Mesendoderm (in vitro differentiated cells): ENCODE results near the gene NCOA6.

Experiments used
- DNase-seq: peaks from one replicate; pipeline ENCODE4 v3.0.0; 2013
- H2AK5ac ChIP-seq: 2 replicates; pipeline ENCODE4 v1.6.1; 2013; ENCODE audit warnings: low read length, inconsistent platforms
- H2BK120ac ChIP-seq: 2 replicates; pipeline ENCODE4 v1.6.1; 2013; ENCODE audit warnings: low read depth, mild to moderate bottlenecking, low read length, moderate library complexity, mixed read lengths
- H2BK15ac ChIP-seq: replicated peaks from 2 replicates; pipeline ENCODE4 v1.6.1; 2013; ENCODE audit warnings: low read depth, mild to moderate bottlenecking, moderate library complexity
- H2BK5ac ChIP-seq: 2 replicates; pipeline ENCODE4 v1.6.1; 2013; ENCODE audit warnings: low read length, inconsistent platforms
- H3K18ac ChIP-seq: 2 replicates; pipeline ENCODE4 v1.6.1; 2013; ENCODE audit warnings: mild to moderate bottlenecking, low read length, mixed read lengths
- H3K23ac ChIP-seq: one replicate; pipeline ENCODE4 v1.6.1; 2013; ENCODE audit warnings: low read length
- H3K27ac ChIP-seq: 2 replicates; pipeline ENCODE4 v1.5.1; 2013; ENCODE audit warnings: low read depth, mild to moderate bottlenecking, inconsistent platforms, low read length, moderate library complexity
- H3K27me3 ChIP-seq: 2 replicates; pipeline ENCODE4 v1.6.1; 2013; ENCODE audit warnings: low read length, control low read depth, mild to moderate bottlenecking, inconsistent platforms; ENCODE audit not compliant: insufficient read depth, poor library complexity
- H3K36me3 ChIP-seq: 2 replicates; pipeline ENCODE4 v1.6.1; 2013; ENCODE audit warnings: low read length, inconsistent platforms; ENCODE audit not compliant: control insufficient read depth, insufficient read depth
- H3K4ac ChIP-seq: one replicate; pipeline ENCODE4 v1.6.1; 2013; ENCODE audit warnings: low read depth, mild to moderate bottlenecking, low read length, moderate library complexity
- H3K4me1 ChIP-seq: 2 replicates; pipeline ENCODE4 v1.6.1; 2013; ENCODE audit warnings: low read depth, low read length, inconsistent platforms; ENCODE audit not compliant: control insufficient read depth
- H3K4me2 ChIP-seq: 2 replicates; pipeline ENCODE4 v1.6.1; 2013; ENCODE audit warnings: low read length
- H3K4me3 ChIP-seq: 2 replicates; pipeline ENCODE4 v1.5.1; 2013; ENCODE audit warnings: mild to moderate bottlenecking, low read length
- H3K56ac ChIP-seq: one replicate; pipeline ENCODE4 v1.6.1; 2013; ENCODE audit warnings: low read length
- H3K79me1 ChIP-seq: 2 replicates; pipeline ENCODE4 v1.6.1; 2013; ENCODE audit warnings: low read length, inconsistent platforms
- H3K79me2 ChIP-seq: 2 replicates; pipeline ENCODE4 v1.6.1; 2013; ENCODE audit warnings: mild to moderate bottlenecking, low read length; ENCODE audit not compliant: control insufficient read depth, insufficient read depth
- H3K9ac ChIP-seq: 2 replicates; pipeline ENCODE4 v1.6.1; 2013; ENCODE audit warnings: low read length, inconsistent platforms
- H4K5ac ChIP-seq: one replicate; pipeline ENCODE4 v1.6.1; 2013; ENCODE audit warnings: low read length
- H4K8ac ChIP-seq: one replicate; pipeline ENCODE4 v1.6.1; 2013; ENCODE audit warnings: low read depth, mild to moderate bottlenecking, control low read depth, low read length, moderate library complexity
- WGBS: extraction: QIAGEN DNeasy Blood & Tissue Kit; methylation state at CpG from one replicate; pipeline ENCODE4 v1.1.7; 2013; ENCODE audit warnings: low lambda C conversion rate, missing lambda C conversion rate; ENCODE audit not compliant: insufficient coverage; ENCODE audit errors: extremely low coverage; 5-methylcytosine and 5-hydroxymethylcytosine counted together

The NCOA6 gene

DNA sequence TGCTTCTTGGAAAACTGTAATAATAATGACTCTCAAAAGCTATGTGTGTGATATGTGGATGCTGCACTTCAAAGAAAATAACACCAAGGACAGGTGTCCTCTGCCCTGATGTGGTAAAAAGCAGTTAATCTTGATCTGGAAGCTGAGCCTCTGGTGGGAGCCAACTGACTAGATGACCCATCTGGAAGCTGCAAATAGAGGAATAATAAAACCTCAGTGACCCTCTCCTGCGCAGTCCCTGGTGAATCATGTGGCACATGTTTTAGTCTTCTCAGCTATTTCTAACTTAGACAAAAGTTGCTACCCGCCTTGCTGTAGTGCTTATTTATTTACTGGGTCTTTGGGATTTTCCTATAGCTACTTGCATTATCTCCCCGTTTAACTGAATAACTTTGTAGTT lies 74.0 kb downstream of the NCOA6 start:
- no peaks in the 10 kb centered on the region for H3K36me3 ChIP-seq
- no peak overlapping the region for H3K18ac ChIP-seq
- no peak overlapping the region for H2BK5ac ChIP-seq
- no peak overlapping the region for H3K4ac ChIP-seq
- WGBS = no CpG with 5 or more reads among the region's 3 CpGs
- H3K4me3 ChIP-seq = no peak overlapping the region
- no peak overlapping the region for H3K27ac ChIP-seq
- H3K79me1 ChIP-seq = no peaks in the 10 kb centered on the region
- no peak overlapping the region for H2BK15ac ChIP-seq
- no peak overlapping the region for H2AK5ac ChIP-seq
- H3K23ac ChIP-seq = no peak overlapping the region
- H3K9ac ChIP-seq = no peak overlapping the region
- no peak overlapping the region for H4K8ac ChIP-seq
- no peaks in the 10 kb centered on the region for H3K4me1 ChIP-seq
- H4K5ac ChIP-seq = no peak overlapping the region
- DNase-seq = no peak
- H3K27me3 ChIP-seq = no peaks in the 10 kb centered on the region
- no peak overlapping the region for H3K56ac ChIP-seq
- H3K79me2 ChIP-seq = no peaks in the 10 kb centered on the region
- no peak overlapping the region for H2BK120ac ChIP-seq
- H3K4me2 ChIP-seq = no peak overlapping the region

DNA sequence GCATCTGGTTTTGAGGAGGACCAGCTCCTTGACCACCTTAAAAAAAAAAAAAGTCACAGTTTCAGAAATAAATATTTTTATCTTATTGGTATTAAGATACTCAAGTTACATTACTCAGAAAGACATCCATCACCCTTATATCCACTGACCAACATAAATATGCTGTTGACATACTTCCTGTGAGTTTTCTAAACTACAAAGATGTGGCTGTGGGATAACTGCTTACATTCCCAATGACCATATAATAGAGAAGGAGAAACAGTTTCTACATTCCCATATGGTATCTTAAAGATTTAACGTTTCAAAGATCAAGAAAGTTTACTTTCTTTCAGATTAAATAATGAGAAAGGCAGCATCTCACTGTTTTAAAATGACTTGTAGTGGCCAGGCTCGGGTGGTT lies 75.0 kb downstream of the NCOA6 start:
- H3K79me2 ChIP-seq = no peaks in the 10 kb centered on the region
- no peak overlapping the region for H3K4me3 ChIP-seq
- H2BK120ac ChIP-seq = no peak overlapping the region
- H3K4me1 ChIP-seq = no peaks in the 10 kb centered on the region
- no peak overlapping the region for H2BK15ac ChIP-seq
- H3K56ac ChIP-seq = no peak overlapping the region
- no peak overlapping the region for H4K8ac ChIP-seq
- no peak overlapping the region for H3K4ac ChIP-seq
- H3K36me3 ChIP-seq = no peaks in the 10 kb centered on the region
- DNase-seq = no peak
- no peak overlapping the region for H2AK5ac ChIP-seq
- no peak overlapping the region for H3K27ac ChIP-seq
- no peak overlapping the region for H4K5ac ChIP-seq
- no peaks in the 10 kb centered on the region for H3K79me1 ChIP-seq
- no peak overlapping the region for H3K9ac ChIP-seq
- H3K4me2 ChIP-seq = no peak overlapping the region
- H3K18ac ChIP-seq = no peak overlapping the region
- WGBS = no CpG with 5 or more reads among the region's 2 CpGs
- no peak overlapping the region for H2BK5ac ChIP-seq
- no peak overlapping the region for H3K23ac ChIP-seq
- H3K27me3 ChIP-seq = no peaks in the 10 kb centered on the region

GRCh38 chr20:34748709-34749108 lies 76.7 kb downstream of the NCOA6 start:
- no peaks in the 10 kb centered on the region for H3K4me1 ChIP-seq
- no peak overlapping the region for H3K27ac ChIP-seq
- no peak overlapping the region for H3K4ac ChIP-seq
- H3K36me3 ChIP-seq = no peaks in the 10 kb centered on the region
- no peak for DNase-seq
- no peak overlapping the region for H3K9ac ChIP-seq
- H3K4me3 ChIP-seq = no peak overlapping the region
- H3K79me1 ChIP-seq = no peaks in the 10 kb centered on the region
- no peak overlapping the region for H4K8ac ChIP-seq
- no CpG with 5 or more reads among the region's 2 CpGs for whole genome bisulfite sequencing
- no peak overlapping the region for H2BK120ac ChIP-seq
- no peak overlapping the region for H4K5ac ChIP-seq
- H3K56ac ChIP-seq = no peak overlapping the region
- no peak overlapping the region for H2BK5ac ChIP-seq
- H3K23ac ChIP-seq = no peak overlapping the region
- H2AK5ac ChIP-seq = no peak overlapping the region
- no peak overlapping the region for H3K18ac ChIP-seq
- no peaks in the 10 kb centered on the region for H3K27me3 ChIP-seq
- H2BK15ac ChIP-seq = no peak overlapping the region
- H3K79me2 ChIP-seq = no peaks in the 10 kb centered on the region
- H3K4me2 ChIP-seq = no peak overlapping the region

DNA sequence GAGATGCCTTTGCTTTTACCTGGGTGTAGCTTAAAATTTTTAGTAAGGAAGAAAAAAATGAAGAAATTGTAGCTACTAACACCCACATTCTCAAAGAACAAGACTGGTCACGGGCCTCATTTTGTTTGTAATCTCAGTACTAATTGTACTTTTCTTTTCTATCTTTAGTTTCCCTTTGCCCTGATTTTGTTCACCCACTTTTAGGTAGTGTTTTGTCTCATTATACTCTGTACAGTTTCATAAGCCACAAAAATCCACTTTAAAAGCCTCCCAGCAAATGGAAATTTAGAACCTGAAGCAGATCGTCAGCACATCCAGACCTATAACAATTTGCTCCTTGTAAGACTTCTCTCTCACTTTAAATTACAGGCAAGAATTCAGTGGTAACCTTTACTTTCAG lies 78.0 kb downstream of the NCOA6 start:
- Histone ChIP-seq H3K4me3 (no peak overlapping the region), H3K36me3 (no peaks in the 10 kb centered on the region), H2BK5ac (no peak overlapping the region), H4K5ac (no peak overlapping the region), H2BK15ac (no peak overlapping the region), H3K56ac (no peak overlapping the region), H3K79me2 (no peaks in the 10 kb centered on the region), H3K27me3 (no peaks in the 10 kb centered on the region), H2AK5ac (no peak overlapping the region), H3K4me2 (no peak overlapping the region), H3K23ac (no peak overlapping the region), H3K79me1 (no peaks in the 10 kb centered on the region), H3K27ac (no peak overlapping the region), H3K4ac (no peak overlapping the region), H2BK120ac (no peak overlapping the region), H3K18ac (no peak overlapping the region), H4K8ac (no peak overlapping the region), H3K9ac (no peak overlapping the region), H3K4me1 (no peaks in the 10 kb centered on the region)
- WGBS = no CpG with 5 or more reads among the region's 2 CpGs
- no peak for DNase-seq

DNA sequence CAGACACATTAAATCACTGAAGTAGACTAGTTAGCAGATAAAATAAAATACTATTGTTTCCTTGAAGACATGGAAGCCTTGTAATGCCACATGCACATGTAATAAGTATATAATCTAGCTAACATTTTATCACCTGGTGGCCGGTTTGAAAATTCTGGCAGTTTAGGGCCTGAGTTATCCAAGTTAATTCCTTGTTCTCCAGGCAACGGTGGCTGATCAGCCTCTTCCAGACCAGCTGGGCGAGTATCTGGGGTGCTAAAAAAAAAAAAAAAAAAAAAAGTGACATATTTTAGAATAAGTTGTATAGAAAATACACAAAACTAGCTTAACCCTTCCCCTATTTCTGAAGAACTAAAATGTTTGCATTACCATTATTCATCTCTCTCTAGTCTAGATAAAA lies 78.8 kb downstream of the NCOA6 start:
- H3K36me3 ChIP-seq = no peaks in the 10 kb centered on the region
- no peak overlapping the region for H3K9ac ChIP-seq

DNA sequence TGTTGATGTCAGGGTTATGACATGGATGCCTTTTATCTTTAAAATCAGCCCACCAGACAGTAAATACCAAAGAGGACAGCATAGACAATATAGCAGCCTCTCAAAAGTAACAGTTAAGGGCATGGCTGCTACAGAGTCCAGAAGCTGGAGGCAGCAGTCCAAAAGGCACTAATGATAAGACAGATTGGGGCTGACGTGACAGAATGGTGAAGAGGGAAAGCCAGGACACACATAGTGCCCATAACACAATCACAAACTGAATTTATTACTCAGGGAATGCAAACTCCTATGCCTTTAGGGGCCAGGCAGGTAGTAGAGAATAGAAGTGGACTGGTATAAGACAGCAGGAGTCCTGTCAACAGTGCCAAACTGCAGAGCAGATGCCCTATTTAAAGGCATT lies 80.6 kb downstream of the NCOA6 start:
- DNase-seq = no peak
- H3K36me3 ChIP-seq = no peaks in the 10 kb centered on the region
- no peak overlapping the region for H3K56ac ChIP-seq
- no peak overlapping the region for H2BK15ac ChIP-seq
- no peak overlapping the region for H3K9ac ChIP-seq
- no peak overlapping the region for H3K23ac ChIP-seq
- H3K27me3 ChIP-seq = no peaks in the 10 kb centered on the region
- no peak overlapping the region for H3K4me2 ChIP-seq
- H3K79me2 ChIP-seq = no peaks in the 10 kb centered on the region
- no peak overlapping the region for H2BK120ac ChIP-seq
- no peaks in the 10 kb centered on the region for H3K4me1 ChIP-seq
- H4K5ac ChIP-seq = no peak overlapping the region
- no peak overlapping the region for H3K4me3 ChIP-seq
- H3K18ac ChIP-seq = no peak overlapping the region
- no peak overlapping the region for H4K8ac ChIP-seq
- no peaks in the 10 kb centered on the region for H3K79me1 ChIP-seq
- H3K4ac ChIP-seq = no peak overlapping the region
- no peak overlapping the region for H2AK5ac ChIP-seq
- no peak overlapping the region for H2BK5ac ChIP-seq
- no peak overlapping the region for H3K27ac ChIP-seq
- no CpG with 5 or more reads among the region's 1 CpG for whole genome bisulfite sequencing

More for the DNA sequence above, 78.8 kb downstream of the NCOA6 start:
- Histone ChIP-seq H3K79me2 (no peaks in the 10 kb centered on the region), H4K8ac (no peak overlapping the region), H2AK5ac (no peak overlapping the region), H2BK15ac (no peak overlapping the region), H4K5ac (no peak overlapping the region), H2BK120ac (no peak overlapping the region), H3K18ac (no peak overlapping the region), H3K4ac (no peak overlapping the region), H2BK5ac (no peak overlapping the region), H3K23ac (no peak overlapping the region), H3K27me3 (no peaks in the 10 kb centered on the region), H3K4me3 (no peak overlapping the region), H3K56ac (no peak overlapping the region), H3K4me1 (no peaks in the 10 kb centered on the region), H3K79me1 (no peaks in the 10 kb centered on the region), H3K27ac (no peak overlapping the region), H3K4me2 (no peak overlapping the region)
- no peak for DNase-seq
- WGBS = no CpG with 5 or more reads among the region's 3 CpGs
